Endothelial cell of umbilical vein (primary cell): ENCODE measurements around the gene HIVEP3. TPM values are rescaled to one million over a fixed set of nuclear protein-coding genes. Genes with fewer than 3 reads are reported as not detected.

Source experiments
- BruUV-seq: library from RNA; stranded (reverse); fragments of 400-500 nt; replicated peaks from 2 replicates; lab custom pipeline; 2021; lab: Mats Ljungman, UMichigan
- CTCF ChIA-PET: fragments of 300-600, 350-600 bp; sonication (Branson Sonifier 250); formaldehyde crosslinking; loops from one replicate; lab custom pipeline; 2021; ENCODE audit warnings: antibody characterized with exemption, inconsistent platforms; lab: Charles Lee
- POLR2A ChIA-PET: fragments of 300-600, 350-600 bp; sonication (Branson Sonifier 250); formaldehyde crosslinking; loops from one replicate; lab custom pipeline; 2021; ENCODE audit warnings: antibody characterized with exemption, inconsistent platforms; lab: Charles Lee
- DNase-seq: peaks from one replicate; pipeline ENCODE4 v3.0.0-alpha.2; 2011; ENCODE audit warnings: low read depth, low spot score
- FAIRE-seq: peaks from 2 replicates; lab custom pipeline; 2011; peaks lifted over from hg19 to GRCh38; lab: Jason Lieb, UNC
- H2AFZ ChIP-seq: 2 replicates; pipeline ENCODE4 v1.6.0; 2012; ENCODE audit warnings: low read depth, low read length, control low read depth, inconsistent platforms
- H3K27ac ChIP-seq: 2 replicates; pipeline ENCODE4 v1.5.1; 2011; ENCODE audit warnings: low read depth, mild to moderate bottlenecking, control low read depth, low read length, moderate library complexity; ENCODE audit not compliant: insufficient read depth
- H3K27me3 ChIP-seq, 2 experiments: 2 replicates each; pipeline versions ENCODE4 v1.6.0 to v1.6.1; 2011; ENCODE audit warnings: low read length in 2 of 2, mixed read lengths in 1 of 2; ENCODE audit not compliant: control insufficient read depth in 2 of 2, insufficient read depth in 2 of 2
- H3K36me3 ChIP-seq, 2 experiments: 2 replicates in 1 of 2; 3 replicates in 1 of 2; pipeline ENCODE4 v1.5.1; 2011; ENCODE audit warnings: low read length in 2 of 2, mild to moderate bottlenecking in 1 of 2, moderate library complexity in 1 of 2; ENCODE audit not compliant: control insufficient read depth in 2 of 2, insufficient read depth in 2 of 2; ENCODE audit errors: extremely low read depth in 1 of 2
- H3K4me1 ChIP-seq: 3 replicates; pipeline ENCODE4 v1.5.1; 2011; ENCODE audit warnings: mild to moderate bottlenecking, low read length; ENCODE audit not compliant: control insufficient read depth, insufficient read depth; ENCODE audit errors: extremely low read depth
- H3K4me2 ChIP-seq: 2 replicates; pipeline ENCODE4 v1.6.1; 2011; ENCODE audit warnings: low read length, control low read depth, mixed read lengths; ENCODE audit not compliant: insufficient read depth
- H3K4me3 ChIP-seq, 3 experiments: fragments of 200-600 bp in 1 of 3; sonication (generic), shearing (Covaris generic) in 1 of 3; replicated peaks in 1 of 3; 2 replicates each; pipeline ENCODE4 v1.5.1; 2011 to 2016; ENCODE audit warnings: control low read depth in 3 of 3, low read length in 3 of 3, mild to moderate bottlenecking in 2 of 3, inconsistent platforms in 1 of 3, low read depth in 1 of 3, moderate library complexity in 1 of 3; ENCODE audit not compliant: insufficient read depth in 1 of 3
- H3K79me2 ChIP-seq: 2 replicates; pipeline ENCODE4 v1.6.0; 2012; ENCODE audit warnings: low read length, inconsistent platforms; ENCODE audit not compliant: control insufficient read depth, insufficient read depth
- H3K9ac ChIP-seq: replicated peaks from 2 replicates; pipeline ENCODE3; 2011; ENCODE audit warnings: low read length, control low read depth; ENCODE audit not compliant: insufficient read depth; ENCODE audit errors: extremely low read depth
- H3K9me1 ChIP-seq: replicated peaks from 3 replicates; pipeline ENCODE4 v1.6.0; 2011; ENCODE audit warnings: mild to moderate bottlenecking, low read length; ENCODE audit not compliant: control insufficient read depth, insufficient read depth; ENCODE audit errors: extremely low read depth
- H3K9me3 ChIP-seq: replicated peaks from 2 replicates; pipeline ENCODE4 v1.5.1; 2012; ENCODE audit warnings: low read length, inconsistent platforms; ENCODE audit not compliant: control insufficient read depth, insufficient read depth
- H4K20me1 ChIP-seq: replicated peaks from 2 replicates; pipeline ENCODE3; 2011; ENCODE audit warnings: mild to moderate bottlenecking, low read length; ENCODE audit not compliant: control insufficient read depth, insufficient read depth; ENCODE audit errors: extremely low read depth
- EZH2 ChIP-seq: IDR thresholded peaks from 2 replicates; pipeline ENCODE4 v1.6.1; 2012; ENCODE audit warnings: borderline replicate concordance, low read depth, mild to moderate bottlenecking, moderate library complexity, low read length, inconsistent platforms; ENCODE audit not compliant: severe bottlenecking
- FOS ChIP-seq: IDR thresholded peaks from 2 replicates; pipeline ENCODE4 v1.6.1; 2011; ENCODE audit warnings: mild to moderate bottlenecking, low read length, moderate library complexity, borderline replicate concordance; ENCODE audit not compliant: insufficient read depth
- GATA2 ChIP-seq: IDR thresholded peaks from 2 replicates; pipeline ENCODE4 v1.7.0; 2011; ENCODE audit warnings: low read depth, mild to moderate bottlenecking, moderate library complexity, mixed read lengths, low read length; ENCODE audit not compliant: insufficient read length, insufficient read depth
- JUN ChIP-seq: IDR thresholded peaks from 2 replicates; pipeline ENCODE4 v1.6.1; 2011; ENCODE audit warnings: borderline replicate concordance, low read depth; ENCODE audit not compliant: insufficient read length, insufficient read depth
- MYC ChIP-seq: IDR thresholded peaks from one replicate; pipeline ENCODE4 v1.6.1; 2011; ENCODE audit warnings: mild to moderate bottlenecking, low read depth, low read length
- POLR2A ChIP-seq: IDR thresholded peaks from 2 replicates; pipeline ENCODE4 v1.6.1; 2012; ENCODE audit warnings: low read depth, mild to moderate bottlenecking, control low read depth, low read length
- POLR2AphosphoS5 ChIP-seq: IDR thresholded peaks from 2 replicates; pipeline ENCODE4 v1.6.1; 2012; ENCODE audit warnings: low read depth, mild to moderate bottlenecking, control low read depth, low read length, moderate library complexity; ENCODE audit not compliant: insufficient read depth
- dilution Hi-C: fragments of 300-500 bp; cut with MboI; formaldehyde crosslinking; loops from one replicate; pipeline ENCODE4 v1.15.0; 2019; ENCODE audit warnings: low sequenced_read_pairs; ENCODE audit not compliant: extremely low pct_ligation_motif_present
- intact Hi-C: fragments of 100-400 bp; cut with micrococcal nuclease; formaldehyde crosslinking; loops from one replicate; pipeline ENCODE4 v1.10.0; 2022
- polyA plus RNA-seq, 4 experiments: library from polyadenylated mRNA; depleted of rRNA in 3 of 4; stranded (reverse) in 3 of 4; unstranded in 1 of 4; fragments of >200 nt; gene quantifications; 2 replicates each; pipeline versions ENCODE4 v1.2.1 to v1.2.3, GENCODE V29; 2011 to 2012; ENCODE audit warnings: missing spikeins in 1 of 4
- total RNA-seq: library from RNA; stranded (reverse); gene quantifications from 2 replicates; pipeline ENCODE4 v1.2.3, GENCODE V29; 2021
- TF ChIP-seq, protein P1 (sequence below), 2 donors: IDR thresholded peaks; 1 replicate in 1 of 2; 2 replicates in 1 of 2; pipeline ENCODE4 v1.5.1; 2011; ENCODE audit warnings: low read length in 2 of 2, mild to moderate bottlenecking in 2 of 2, moderate library complexity in 2 of 2, control low read depth in 1 of 2, inconsistent platforms in 1 of 2, low read depth in 1 of 2; ENCODE audit not compliant: insufficient read depth in 1 of 2; ENCODE audit errors: extremely low read depth in 1 of 2
- TF ChIP-seq, protein P2 (sequence below): IDR thresholded peaks from 2 replicates; pipeline ENCODE4 v1.6.1; 2011; ENCODE audit not compliant: insufficient read depth, insufficient read length

HIVEP3 gene
- total and polyA plus RNA-seq, 2 donors (not counting 3 experiments of a cell fraction or from before 2014, with no cell fraction given) = 3.4 to 4.0 TPM

DNA sequence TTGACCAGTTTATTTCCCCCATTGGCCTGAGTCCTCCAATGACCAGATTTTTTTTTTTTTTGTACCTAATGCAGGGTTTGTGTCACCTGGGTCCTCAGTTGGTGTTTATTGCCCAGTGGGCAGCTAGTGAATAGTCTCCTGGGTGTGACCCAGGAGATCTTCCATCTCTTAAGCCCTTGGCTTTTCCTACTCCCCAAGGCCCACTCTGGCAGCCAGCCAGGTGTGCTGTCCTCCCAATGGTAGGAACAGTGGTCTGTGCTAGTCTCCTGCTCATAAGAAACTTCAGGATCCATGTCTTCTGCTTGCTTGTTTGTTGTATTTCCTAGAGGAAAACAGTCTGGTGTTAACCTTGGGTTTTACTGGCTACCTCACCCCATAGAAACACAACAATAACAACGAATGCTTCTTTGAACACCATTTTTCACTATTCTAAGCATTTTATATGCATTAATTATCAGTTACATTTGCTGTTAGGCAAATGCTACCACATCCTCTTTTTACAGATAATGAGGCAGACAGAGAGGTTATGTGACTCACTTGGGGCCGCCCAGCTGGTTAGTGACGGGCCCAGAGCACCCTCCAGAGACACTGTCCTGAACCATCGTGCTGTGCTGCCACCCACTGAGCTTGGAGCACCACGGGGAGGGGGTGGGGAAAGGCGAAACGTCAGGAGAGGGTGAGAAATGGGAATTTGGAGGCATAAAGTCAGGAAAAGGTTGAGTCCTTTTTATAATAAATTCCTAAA is 107.5 kb downstream of the HIVEP3 start:
- Histone ChIP-seq H3K9ac (no peak overlapping the region), H3K27ac (no peak overlapping the region), H3K9me3 (no peaks in the 10 kb centered on the region), H3K4me2 (no peak overlapping the region), H2AFZ (no peak overlapping the region), H3K9me1 (no peaks in the 10 kb centered on the region), H3K36me3 (no peaks in the 10 kb centered on the region), H3K79me2 (no peaks in the 10 kb centered on the region), H3K4me3 (no peak overlapping the region), H3K27me3 (no peaks in the 10 kb centered on the region), H4K20me1 (no peaks in the 10 kb centered on the region), H3K4me1 (peaks cover 17% of the 10 kb centered on the region)
- TF ChIP-seq GATA2 (no peak), JUN (no peak), POLR2A (no peak), MYC (no peak), EZH2 (no peak), POLR2AphosphoS5 (no peak), FOS (no peak)
- TF ChIP-seq, protein P1, sequence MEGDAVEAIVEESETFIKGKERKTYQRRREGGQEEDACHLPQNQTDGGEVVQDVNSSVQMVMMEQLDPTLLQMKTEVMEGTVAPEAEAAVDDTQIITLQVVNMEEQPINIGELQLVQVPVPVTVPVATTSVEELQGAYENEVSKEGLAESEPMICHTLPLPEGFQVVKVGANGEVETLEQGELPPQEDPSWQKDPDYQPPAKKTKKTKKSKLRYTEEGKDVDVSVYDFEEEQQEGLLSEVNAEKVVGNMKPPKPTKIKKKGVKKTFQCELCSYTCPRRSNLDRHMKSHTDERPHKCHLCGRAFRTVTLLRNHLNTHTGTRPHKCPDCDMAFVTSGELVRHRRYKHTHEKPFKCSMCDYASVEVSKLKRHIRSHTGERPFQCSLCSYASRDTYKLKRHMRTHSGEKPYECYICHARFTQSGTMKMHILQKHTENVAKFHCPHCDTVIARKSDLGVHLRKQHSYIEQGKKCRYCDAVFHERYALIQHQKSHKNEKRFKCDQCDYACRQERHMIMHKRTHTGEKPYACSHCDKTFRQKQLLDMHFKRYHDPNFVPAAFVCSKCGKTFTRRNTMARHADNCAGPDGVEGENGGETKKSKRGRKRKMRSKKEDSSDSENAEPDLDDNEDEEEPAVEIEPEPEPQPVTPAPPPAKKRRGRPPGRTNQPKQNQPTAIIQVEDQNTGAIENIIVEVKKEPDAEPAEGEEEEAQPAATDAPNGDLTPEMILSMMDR (IDR thresholded peaks at IDR 0.05; ENCODE audit: extremely low read depth in 1 of 2, insufficient read depth in 1 of 2, low read depth in 1 of 2, low read length in 2 of 2) = no peak
- TF ChIP-seq, protein P2, sequence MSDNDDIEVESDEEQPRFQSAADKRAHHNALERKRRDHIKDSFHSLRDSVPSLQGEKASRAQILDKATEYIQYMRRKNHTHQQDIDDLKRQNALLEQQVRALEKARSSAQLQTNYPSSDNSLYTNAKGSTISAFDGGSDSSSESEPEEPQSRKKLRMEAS = no peak
- DNase-seq (no peak), FAIRE-seq (no peak)
- intact Hi-C loops = loop anchor here (5.0 to 10.0 kb wide), 2 partner anchors 99 to 334 kb away; no protein-coding TSS in a partner anchor
- ChIA-PET CTCF (interaction anchor here (0.9 to 2.9 kb wide), 29 partner anchors 10 to 366 kb away, joined by 3 to 37 read pairs (median 4); no protein-coding TSS in a partner anchor), POLR2A (no interaction called here)
- BruUV-seq = no TSS peak
- dilution Hi-C loops = no loop called here
